GM21619 (cell line): Measurements from ENCODE around the gene RGS9.
"Not testable (repeated sequence)": the region's sequence is repeated elsewhere in the genome, so short reads cannot be mapped to it uniquely, and the experiment has no call there.

ENCODE experiments used
- ATAC-seq: cut with Tn5 transposase; IDR thresholded peaks from one replicate; pipeline ENCODE4 v1.9.1; 2021; ENCODE audit not compliant: unreplicated experiment

Gene RGS9

GRCh38 chr17:65109990-65110680 is 27.0 kb upstream of the RGS9 start:
- no peak for ATAC-seq

GRCh38 chr17:65115839-65116238 is 21.3 kb upstream of the RGS9 start:
- ATAC-seq: no peak

- ATAC-seq: not testable (repeated sequence)
Measured at GRCh38 chr17:65116515-65116914, 20.7 kb upstream of the RGS9 start.

- ATAC-seq: no peak
Measured at GRCh38 chr17:65117384-65118035, 19.7 kb upstream of the RGS9 start.

GRCh38 chr17:65121368-65121767 is 15.8 kb upstream of the RGS9 start:
- no peak for ATAC-seq

- peak; percentile 38 for ATAC-seq
Measured at GRCh38 chr17:65121916-65122806, 15.0 kb upstream of the RGS9 start.

- ATAC-seq: peak; percentile 73
Measured at GRCh38 chr17:65122836-65123756, 14.1 kb upstream of the RGS9 start.

GRCh38 chr17:65123757-65124675 is 13.2 kb upstream of the RGS9 start:
- ATAC-seq: no peak

GRCh38 chr17:65130832-65131231 is 6.3 kb upstream of the RGS9 start:
- ATAC-seq: no peak

- ATAC-seq: no peak
Measured at GRCh38 chr17:65131240-65131639, 5.9 kb upstream of the RGS9 start.

GRCh38 chr17:65131946-65132345 is 5.2 kb upstream of the RGS9 start:
- ATAC-seq: no peak

GRCh38 chr17:65134035-65134434 is 3.1 kb upstream of the RGS9 start:
- ATAC-seq: no peak

GRCh38 chr17:65139101-65139764 is 2.1 kb downstream of the RGS9 start:
- ATAC-seq: no peak

GRCh38 chr17:65142247-65142646 is 5.1 kb downstream of the RGS9 start:
- no peak for ATAC-seq

- no peak for ATAC-seq
Measured at GRCh38 chr17:65143889-65144604, 6.9 kb downstream of the RGS9 start.

GRCh38 chr17:65145743-65146142 is 8.6 kb downstream of the RGS9 start:
- ATAC-seq: no peak

- no peak for ATAC-seq
Measured at GRCh38 chr17:65147955-65148354, 10.8 kb downstream of the RGS9 start.

GRCh38 chr17:65154770-65155589 is 17.8 kb downstream of the RGS9 start:
- peak; percentile 93 for ATAC-seq
